HEK293 (cell line): Measurements from ENCODE around the gene NPAS1.

Experiments used
- CTCF ChIA-PET: fragments of 350-600 bp; formaldehyde crosslinking; extraction: SDS; loops from one replicate; lab custom pipeline; 2021; ENCODE audit warnings: antibody characterized with exemption; lab: Yijun Ruan, JAX
- POLR2A ChIA-PET: fragments of 300-600 bp; formaldehyde crosslinking; extraction: SDS; loops from one replicate; lab custom pipeline; 2020; ENCODE audit warnings: antibody characterized with exemption, inconsistent platforms; lab: Yijun Ruan, JAX
- H3K27ac ChIP-seq: fragments of 200-500 bp; sonication (Bioruptor generic); 2 replicates; pipeline ENCODE4 v1.5.1; 2014; ENCODE audit warnings: low read depth, low read length, control low read depth, inconsistent platforms; ENCODE audit errors: extremely low read depth
- H3K36me3 ChIP-seq, 2 experiments: fragments of 200-500 bp in 1 of 2; sonication (Bioruptor generic) in 1 of 2; 1 replicate in 1 of 2; 2 replicates in 1 of 2; pipeline ENCODE4 v1.5.1; 2014 to 2017; ENCODE audit warnings: inconsistent platforms in 2 of 2, low read length in 2 of 2; ENCODE audit not compliant: control insufficient read depth in 2 of 2, insufficient read depth in 1 of 2
- H3K4me1 ChIP-seq: fragments of 200-500 bp; sonication (Bioruptor generic); 2 replicates; pipeline ENCODE4 v1.5.1; 2014; ENCODE audit warnings: mild to moderate bottlenecking, low read length, inconsistent platforms; ENCODE audit not compliant: control insufficient read depth, insufficient read depth
- H3K4me3 ChIP-seq: 2 replicates; pipeline ENCODE4 v1.5.1; 2011; ENCODE audit warnings: low read depth, mild to moderate bottlenecking, control low read depth, low read length, moderate library complexity
- H3K9me3 ChIP-seq: fragments of 200-500 bp; sonication (Bioruptor generic); 2 replicates; pipeline ENCODE4 v1.5.1; 2014; ENCODE audit warnings: low read depth, low read length, inconsistent platforms; ENCODE audit not compliant: control insufficient read depth, insufficient read depth
- KLF8 ChIP-seq: fragments of 450-650 bp; formaldehyde crosslinking; IDR thresholded peaks from 2 replicates; pipeline ENCODE4 v1.5.1; 2016; ENCODE audit warnings: missing biosample characterization, missing genetic modification characterization
- MYNN ChIP-seq: fragments of 450-650 bp; formaldehyde crosslinking; IDR thresholded peaks from 2 replicates; pipeline ENCODE4 v1.5.1; 2016; ENCODE audit warnings: missing biosample characterization, missing genetic modification characterization, borderline replicate concordance
- OSR2 ChIP-seq: fragments of 450-650 bp; formaldehyde crosslinking; IDR thresholded peaks from 2 replicates; pipeline ENCODE4 v1.5.1; 2016; ENCODE audit warnings: missing biosample characterization, missing genetic modification characterization
- PRDM2 ChIP-seq: fragments of 450-650 bp; formaldehyde crosslinking; IDR thresholded peaks from 2 replicates; pipeline ENCODE4 v1.5.1; 2016; ENCODE audit warnings: missing biosample characterization, missing genetic modification characterization, borderline replicate concordance
- SP2 ChIP-seq: fragments of 450-650 bp; formaldehyde crosslinking; IDR thresholded peaks from 2 replicates; pipeline ENCODE4 v1.5.1; 2016; ENCODE audit warnings: missing biosample characterization, missing genetic modification characterization
- TRIM28 ChIP-seq: IDR thresholded peaks from 2 replicates; pipeline ENCODE4 v1.6.1; 2011; ENCODE audit warnings: low read length, control low read depth, borderline replicate concordance
- ZIC2 ChIP-seq: fragments of 450-650 bp; formaldehyde crosslinking; IDR thresholded peaks from 2 replicates; pipeline ENCODE4 v1.5.1; 2016; ENCODE audit warnings: missing biosample characterization, missing genetic modification characterization
- ZNF148 ChIP-seq: fragments of 450-650 bp; formaldehyde crosslinking; IDR thresholded peaks from 2 replicates; pipeline ENCODE4 v1.5.0; 2017; ENCODE audit warnings: missing biosample characterization, missing genetic modification characterization, borderline replicate concordance
- ZNF157 ChIP-seq: fragments of 450-650 bp; formaldehyde crosslinking; IDR thresholded peaks from 2 replicates; pipeline ENCODE4 v1.5.1; 2016; ENCODE audit warnings: missing biosample characterization, missing genetic modification characterization
- ZNF18 ChIP-seq: fragments of 450-650 bp; formaldehyde crosslinking; IDR thresholded peaks from 2 replicates; pipeline ENCODE4 v1.5.1; 2016; ENCODE audit warnings: missing biosample characterization, missing genetic modification characterization
- ZNF2 ChIP-seq: fragments of 450-650 bp; formaldehyde crosslinking; IDR thresholded peaks from 2 replicates; pipeline ENCODE4 v1.5.1; 2016; ENCODE audit warnings: missing biosample characterization, missing genetic modification characterization
- ZNF26 ChIP-seq: fragments of 450-650 bp; formaldehyde crosslinking; IDR thresholded peaks from 2 replicates; pipeline ENCODE4 v1.5.1; 2016; ENCODE audit warnings: missing biosample characterization, missing genetic modification characterization
- ZNF571 ChIP-seq: fragments of 450-650 bp; formaldehyde crosslinking; IDR thresholded peaks from 2 replicates; pipeline ENCODE4 v1.5.0; 2017; ENCODE audit warnings: missing biosample characterization, missing genetic modification characterization
- ZNF585B ChIP-seq: fragments of 450-650 bp; formaldehyde crosslinking; IDR thresholded peaks from 2 replicates; pipeline ENCODE4 v1.5.1; 2016; ENCODE audit warnings: missing biosample characterization, missing genetic modification characterization
- ZNF623 ChIP-seq: fragments of 450-650 bp; formaldehyde crosslinking; IDR thresholded peaks from 2 replicates; pipeline ENCODE4 v1.5.1; 2016; ENCODE audit warnings: missing biosample characterization, missing genetic modification characterization
- ZNF670 ChIP-seq: fragments of 450-650 bp; formaldehyde crosslinking; IDR thresholded peaks from 2 replicates; pipeline ENCODE4 v1.5.1; 2016; ENCODE audit warnings: missing biosample characterization, missing genetic modification characterization, low read depth

NPAS1 gene

GRCh38 chr19:47068246-47068645, 48.6 kb downstream of the NPAS1 start (continued):
- TF ChIP-seq PRDM2 (no peak), SP2 (tag by site-specific recombination) (no peak), ZNF26 (tag by site-specific recombination) (no peak), ZNF148 (tag by site-specific recombination) (no peak), ZNF157 (tag by site-specific recombination) (no peak), ZNF585B (tag by site-specific recombination) (no peak), MYNN (tag by site-specific recombination) (no peak), ZNF18 (tag by site-specific recombination) (no peak), TRIM28 (no peak), ZNF670 (no peak), OSR2 (tag by site-specific recombination) (no peak), ZNF571 (tag by site-specific recombination) (no peak), ZNF2 (no peak)

GRCh38 chr19:47068876-47069406, 49.3 kb downstream of the NPAS1 start:
- Histone ChIP-seq H3K27ac (no peak overlapping the region), H3K4me1 (no peaks in the 10 kb centered on the region), H3K4me3 (no peak overlapping the region), H3K9me3 (no peaks in the 10 kb centered on the region), H3K36me3 (peaks cover 9 to 93% of the 10 kb centered on the region in 2 experiments)
- ChIA-PET POLR2A (interaction anchor here (1.3 to 1.4 kb wide), 2 partner anchors 10 to 34 kb away, joined by 3 read pairs; no protein-coding TSS in a partner anchor), CTCF (no interaction called here)
- TF ChIP-seq ZNF623 (no peak), ZIC2 (tag by site-specific recombination) (no peak), KLF8 (tag by site-specific recombination) (no peak)
